Activated CD8-positive, alpha-beta memory T cell treated with anti-CD3 and anti-CD28 coated beads, Interleukin-2, amount 50 U/mL, for 24 hours (primary cell): Measurements from ENCODE around the gene IFNAR2.
"Not testable (repeated sequence)": the region's sequence is repeated elsewhere in the genome, so short reads cannot be mapped to it uniquely, and the experiment has no call there.

Experiments
- DNase-seq: peaks from one replicate; pipeline ENCODE4 v3.0.0-alpha.2; 2020; ENCODE audit errors: extremely low read depth

IFNAR2 gene

GRCh38 chr21:33244082-33244778 lies 14.5 kb downstream of the IFNAR2 start:
- no peak for DNase-seq

DNA sequence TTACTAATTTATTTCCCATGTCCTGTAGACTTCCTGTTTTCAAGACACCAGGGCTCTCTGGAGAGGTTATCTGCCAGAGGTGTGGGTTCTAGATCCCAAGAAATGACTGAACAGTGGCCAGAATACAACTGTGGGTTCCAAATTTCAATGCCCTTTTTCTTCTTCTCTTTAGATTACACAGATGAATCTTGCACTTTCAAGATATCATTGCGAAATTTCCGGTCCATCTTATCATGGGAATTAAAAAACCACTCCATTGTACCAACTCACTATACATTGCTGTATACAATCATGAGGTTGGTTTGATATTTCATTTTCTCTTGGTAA lies 15.0 kb downstream of the IFNAR2 start:
- DNase-seq, result no peak

- DNase-seq, result no peak
Measured at GRCh38 chr21:33245289-33245918, 15.7 kb downstream of the IFNAR2 start.

- DNase-seq, result no peak
Measured at GRCh38 chr21:33246506-33246905, 16.8 kb downstream of the IFNAR2 start.

DNA sequence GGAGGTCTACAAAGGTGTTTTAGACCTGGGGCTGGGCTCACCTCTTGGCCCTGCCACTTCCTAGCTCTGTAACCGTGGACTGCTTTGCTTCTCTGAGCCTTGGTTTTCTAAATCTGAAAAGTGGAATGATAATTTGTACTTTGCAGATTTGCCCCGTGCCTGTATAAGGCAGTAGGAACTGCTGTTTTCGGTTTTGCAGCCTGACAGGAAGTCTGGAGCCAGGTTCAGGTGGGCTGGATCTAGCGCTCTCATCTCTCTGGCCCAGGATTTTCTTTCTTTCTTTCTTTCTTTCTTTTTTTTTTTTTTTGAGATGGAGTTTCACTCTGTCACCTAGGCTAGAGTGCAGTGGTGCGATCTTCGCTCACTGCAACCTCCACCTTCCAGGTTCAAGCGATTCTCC lies 17.2 kb downstream of the IFNAR2 start:
- DNase-seq, result no peak

DNA sequence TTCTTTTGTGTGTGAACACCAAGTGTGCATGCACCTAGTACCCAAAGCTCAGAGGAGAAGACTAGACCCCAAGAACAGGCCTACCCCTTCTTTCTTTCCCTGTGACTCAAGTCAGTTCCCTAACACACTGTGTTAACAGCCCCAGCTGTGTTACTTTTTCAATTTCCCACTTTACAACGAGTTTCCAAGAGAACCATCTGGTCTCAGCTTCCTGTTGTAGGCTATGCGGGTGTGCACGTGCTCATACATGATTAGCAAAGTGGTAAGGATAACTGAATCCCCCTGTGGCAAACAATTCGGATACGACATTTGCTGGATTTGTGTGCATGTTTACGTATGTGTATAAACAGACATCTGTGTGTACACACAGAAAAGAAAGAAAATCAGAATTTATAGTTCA lies 17.9 kb downstream of the IFNAR2 start:
- DNase-seq, result no peak

DNA sequence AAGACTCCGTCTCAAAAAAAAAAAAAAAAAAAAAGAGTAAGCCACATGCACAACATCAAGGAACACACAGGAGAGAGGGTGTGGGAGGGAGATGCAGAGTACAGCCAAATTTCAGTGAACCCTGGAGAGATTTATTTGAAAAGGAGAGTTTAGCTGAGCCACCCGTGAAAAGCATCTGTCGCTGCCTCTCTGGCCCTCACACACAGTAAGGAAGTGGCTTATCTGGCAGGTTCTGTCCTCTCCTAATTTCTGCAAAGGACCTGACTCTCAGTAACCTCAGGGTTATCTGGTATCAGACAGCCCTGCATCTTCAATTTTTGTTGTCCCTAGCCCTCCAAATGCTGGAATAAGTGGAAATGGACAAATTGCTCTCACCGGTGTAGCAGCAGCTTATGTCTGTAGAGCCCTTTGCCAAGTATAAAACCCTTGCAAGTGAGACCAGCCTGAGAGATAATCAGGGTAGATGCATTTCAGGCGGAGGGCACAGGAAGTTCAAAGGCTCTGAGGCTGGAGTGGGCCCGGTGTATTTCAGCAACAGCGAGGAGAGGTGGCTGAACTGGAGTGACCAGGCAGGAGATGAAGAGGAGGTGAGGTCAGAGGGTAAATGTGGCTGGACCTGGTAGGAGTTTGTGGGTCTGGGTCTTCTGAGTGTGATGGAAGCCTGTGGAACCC lies 19.7 kb downstream of the IFNAR2 start:
- DNase-seq, result no peak

DNA sequence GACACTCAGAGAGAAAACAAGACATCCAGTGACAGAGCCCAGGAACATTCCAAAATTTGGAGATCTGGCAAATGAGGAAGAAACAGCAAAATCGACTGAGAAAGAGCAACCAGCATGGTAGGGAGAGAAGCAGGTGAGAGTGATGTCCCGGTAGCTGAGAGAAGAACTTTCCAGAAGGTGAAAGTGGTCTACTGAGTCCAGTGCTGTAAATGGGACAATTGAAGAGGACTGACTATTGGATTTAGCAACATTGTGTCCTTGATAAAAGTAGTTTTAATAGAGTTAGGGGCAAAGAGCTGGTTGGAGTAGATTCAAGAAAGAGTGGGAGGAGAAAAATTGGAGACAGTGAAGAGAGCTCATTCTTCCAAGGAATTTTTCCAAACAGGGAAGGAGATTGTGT lies 21.4 kb downstream of the IFNAR2 start:
- DNase-seq, result no peak

GRCh38 chr21:33253382-33253781 lies 23.6 kb downstream of the IFNAR2 start:
- not testable (repeated sequence) for DNase-seq

- DNase-seq, result no peak
Measured at GRCh38 chr21:33254766-33255165, 25.0 kb downstream of the IFNAR2 start.

- DNase-seq, result no peak
Measured at GRCh38 chr21:33255404-33255803, 25.7 kb downstream of the IFNAR2 start.

GRCh38 chr21:33256019-33256418 lies 26.3 kb downstream of the IFNAR2 start:
- DNase-seq, result no peak

GRCh38 chr21:33257094-33257803 lies 27.5 kb downstream of the IFNAR2 start:
- DNase-seq, result no peak

DNA sequence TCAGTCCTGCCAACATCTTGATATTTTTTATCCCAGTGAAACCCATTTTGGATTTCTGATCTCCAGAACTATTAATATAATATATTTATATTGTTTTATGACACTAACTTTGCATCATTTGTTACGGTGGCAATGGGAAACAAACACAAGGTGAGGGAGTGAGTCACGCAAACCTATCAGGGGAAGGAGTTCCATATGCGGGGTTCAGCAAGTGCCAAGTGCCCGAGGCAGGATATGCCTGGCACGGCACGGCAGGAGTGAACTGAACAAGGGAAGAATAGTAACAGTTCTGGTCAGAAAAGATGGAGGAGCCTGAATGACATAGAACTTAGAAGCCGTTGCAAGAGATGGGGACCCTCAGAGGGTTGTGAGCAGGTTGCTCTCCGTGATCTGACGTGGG lies 28.7 kb downstream of the IFNAR2 start:
- DNase-seq, result no peak

GRCh38 chr21:33259428-33259827 lies 29.7 kb downstream of the IFNAR2 start:
- DNase-seq, result no peak

GRCh38 chr21:33259995-33260394 lies 30.3 kb downstream of the IFNAR2 start:
- DNase-seq, result no peak

DNA sequence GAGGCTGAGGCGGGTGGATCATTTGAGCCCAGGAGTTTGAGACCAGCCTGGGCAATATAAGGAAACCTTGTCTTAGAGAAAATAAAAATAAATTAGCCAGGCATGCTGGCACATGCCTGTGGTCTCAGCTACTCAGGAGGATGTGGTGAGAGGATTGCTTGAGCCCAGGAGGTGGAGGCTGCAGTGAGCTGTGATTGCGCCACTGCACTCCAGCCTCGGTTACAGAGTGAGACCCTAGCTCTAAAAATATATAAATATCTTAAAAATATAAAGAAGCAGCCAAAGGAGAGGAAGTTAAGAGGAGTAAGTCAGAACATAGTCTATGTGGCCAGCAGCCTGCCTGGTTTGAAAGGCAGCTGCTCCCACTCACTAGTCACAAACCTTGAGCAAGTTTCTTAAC lies 31.9 kb downstream of the IFNAR2 start:
- no peak for DNase-seq

DNA sequence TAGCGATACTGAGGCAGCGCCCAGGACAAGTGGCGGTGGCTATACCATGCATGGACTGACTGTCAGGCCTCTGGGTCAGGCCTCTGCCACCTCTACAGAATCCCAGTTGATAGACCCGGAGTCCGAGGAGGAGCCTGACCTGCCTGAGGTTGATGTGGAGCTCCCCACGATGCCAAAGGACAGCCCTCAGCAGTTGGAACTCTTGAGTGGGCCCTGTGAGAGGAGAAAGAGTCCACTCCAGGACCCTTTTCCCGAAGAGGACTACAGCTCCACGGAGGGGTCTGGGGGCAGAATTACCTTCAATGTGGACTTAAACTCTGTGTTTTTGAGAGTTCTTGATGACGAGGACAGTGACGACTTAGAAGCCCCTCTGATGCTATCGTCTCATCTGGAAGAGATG lies 33.2 kb downstream of the IFNAR2 start:
- DNase-seq, result no peak

DNA sequence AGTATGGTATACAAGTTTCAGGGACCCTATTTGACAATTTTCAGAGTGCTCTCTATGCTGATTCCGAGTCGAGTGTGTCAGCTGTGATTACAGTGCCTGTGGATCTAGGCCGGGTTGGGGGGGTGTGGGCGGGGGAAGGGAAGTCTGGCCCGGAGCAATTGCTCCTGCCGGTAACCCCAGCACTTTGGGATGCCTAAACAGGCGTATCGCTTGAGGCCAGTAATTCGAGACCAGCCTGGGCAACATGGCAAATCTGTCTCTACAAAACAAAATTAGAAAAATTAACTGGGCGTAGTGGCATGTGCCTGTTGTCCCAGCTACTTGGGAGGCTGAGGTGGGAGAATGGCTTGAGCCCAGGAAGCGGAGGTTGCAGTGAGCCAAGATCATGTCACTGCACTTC lies 34.8 kb downstream of the IFNAR2 start:
- no peak for DNase-seq

DNA sequence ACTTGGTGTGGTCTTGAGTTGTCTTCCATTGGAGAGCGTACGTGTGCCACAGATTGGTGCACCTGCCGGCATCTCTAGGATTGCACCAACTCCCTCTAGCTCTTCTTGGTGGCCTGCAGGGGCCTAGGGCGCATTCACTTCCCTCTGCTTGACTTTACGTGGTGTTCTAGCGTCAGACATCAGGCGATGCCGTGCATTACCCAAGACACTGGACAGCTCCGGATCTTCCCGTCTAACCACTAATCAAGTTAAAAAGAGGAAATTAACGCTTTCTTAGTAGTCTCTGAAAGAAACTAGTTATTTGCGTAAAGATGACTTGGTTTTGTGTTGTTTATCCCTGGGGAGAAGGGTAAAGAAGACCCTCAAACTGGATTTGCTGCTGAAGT lies 35.9 kb downstream of the IFNAR2 start:
- no peak for DNase-seq

GRCh38 chr21:33266050-33266788 lies 36.5 kb downstream of the IFNAR2 start, which contains the start of gene IL10RB:
IL10RB (plus strand) TSS chr21:33266367; CDS start chr21:33266466, 99 bp downstream.
- DNase-seq, result no peak

- no peak for DNase-seq
Measured at GRCh38 chr21:33266789-33267135, 37.0 kb downstream of the IFNAR2 start.
